Measurements from ENCODE around the gene UNG.

The UNG gene

GRCh38 chr12:109109746-109110350 is 12.5 kb downstream of the UNG start:
- DNase-seq (ENCODE audit: low read depth) = no peak
- H3K4me3 ChIP-seq (ENCODE audit: low read depth, low read length) = no peak overlapping the region
- no peak for TF ChIP-seq CTCF (IDR thresholded peaks at IDR 0.05; ENCODE audit: low read depth, low read length, missing control alignments)
- in situ Hi-C loops (cut with HindIII; ENCODE audit: low sequenced_read_pairs) = loop anchor here (25.0 kb wide), 1 partner anchor 277 kb away; no protein-coding TSS in a partner anchor

GRCh38 chr12:109110988-109111495 is 13.6 kb downstream of the UNG start:
- no peak for TF ChIP-seq CTCF (IDR thresholded peaks at IDR 0.05; ENCODE audit: low read depth, low read length, missing control alignments)
- in situ Hi-C loops (cut with HindIII; ENCODE audit: low sequenced_read_pairs) = loop anchor here (25.0 kb wide), 1 partner anchor 276 kb away; no protein-coding TSS in a partner anchor
- peak overlapping the region; percentile 48 for H3K4me3 ChIP-seq (ENCODE audit: low read depth, low read length)
- DNase-seq (ENCODE audit: low read depth) = no peak

- no peak for TF ChIP-seq CTCF (IDR thresholded peaks at IDR 0.05; ENCODE audit: low read depth, low read length, missing control alignments)
- no peak for DNase-seq (ENCODE audit: low read depth)
- no peak overlapping the region for H3K4me3 ChIP-seq (ENCODE audit: low read depth, low read length)
- in situ Hi-C loops (cut with HindIII; ENCODE audit: low sequenced_read_pairs) = loop anchor here (25.0 kb wide), 1 partner anchor 274 kb away; no protein-coding TSS in a partner anchor
These were observed 15.5 kb downstream of the UNG start for GRCh38 chr12:109112720-109113465.

GRCh38 chr12:109113661-109114321 is 16.4 kb downstream of the UNG start:
- TF ChIP-seq CTCF (IDR thresholded peaks at IDR 0.05; ENCODE audit: low read depth, low read length, missing control alignments) = no peak
- DNase-seq (ENCODE audit: low read depth) = no peak
- in situ Hi-C loops (cut with HindIII; ENCODE audit: low sequenced_read_pairs) = loop anchor here (25.0 kb wide), 1 partner anchor 274 kb away; no protein-coding TSS in a partner anchor
- no peak overlapping the region for H3K4me3 ChIP-seq (ENCODE audit: low read depth, low read length)

GRCh38 chr12:109114644-109115043 is 17.2 kb downstream of the UNG start:
- H3K4me3 ChIP-seq (ENCODE audit: low read depth, low read length) = no peak overlapping the region
- DNase-seq (ENCODE audit: low read depth) = no peak
- TF ChIP-seq CTCF (IDR thresholded peaks at IDR 0.05; ENCODE audit: low read depth, low read length, missing control alignments) = no peak
- in situ Hi-C loops (cut with HindIII; ENCODE audit: low sequenced_read_pairs) = loop anchor here (25.0 kb wide), 1 partner anchor 273 kb away; no protein-coding TSS in a partner anchor

- no peak overlapping the region for H3K4me3 ChIP-seq (ENCODE audit: low read depth, low read length)
- in situ Hi-C loops (cut with HindIII; ENCODE audit: low sequenced_read_pairs) = loop anchor here (25.0 kb wide), 1 partner anchor 272 kb away; no protein-coding TSS in a partner anchor
- no peak for DNase-seq (ENCODE audit: low read depth)
- no peak for TF ChIP-seq CTCF (IDR thresholded peaks at IDR 0.05; ENCODE audit: low read depth, low read length, missing control alignments)
These were observed 18.0 kb downstream of the UNG start for GRCh38 chr12:109115404-109115757.

Measured in astrocyte of the cerebellum (primary cell).